GOT3 (cell line): ENCODE data around the gene UBAC1.

Experiments used
- DNase-seq: peaks from one replicate; lab custom pipeline; 2025; ENCODE audit warnings: mixed read lengths; lab: John Stamatoyannopoulos, UW

The UBAC1 gene

DNA sequence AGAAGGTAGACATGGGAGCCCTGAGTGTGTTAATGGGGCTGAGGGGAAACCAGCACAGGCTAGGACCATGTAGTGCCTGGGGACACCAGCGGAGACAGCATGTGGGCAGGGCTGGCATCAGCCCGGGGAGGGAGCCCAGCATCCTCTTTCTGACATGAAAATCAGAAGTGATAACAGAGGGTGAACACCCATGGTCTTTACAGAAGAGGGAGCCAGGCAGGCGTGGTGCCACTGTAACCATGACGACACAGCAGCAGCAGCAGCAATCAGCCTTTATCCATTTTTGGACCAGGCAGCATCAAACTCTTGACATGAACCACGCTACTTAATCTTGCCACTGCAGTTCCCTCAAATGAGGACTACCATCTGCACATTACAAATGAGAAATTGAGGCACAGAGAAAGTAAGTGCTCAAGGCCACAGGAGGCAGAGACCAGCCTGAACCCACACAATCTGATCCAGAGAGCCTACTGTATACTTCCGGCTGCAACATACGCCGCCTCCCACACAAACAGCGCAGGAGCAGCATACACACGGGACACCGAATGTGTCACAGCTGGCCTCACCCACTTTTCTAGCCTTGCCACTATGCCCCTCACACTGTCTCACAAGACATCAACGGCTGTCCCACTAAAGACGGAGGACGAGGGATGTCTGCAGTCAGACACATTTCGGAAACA is 77.6 kb downstream of the UBAC1 start:
- no peak for DNase-seq
